Activated T-cell treated with anti-CD3 and anti-CD28 coated beads, Interleukin-2, amount 50 U/mL, for 72 hours (primary cell): Measurements from ENCODE around the gene RNF135. TPM values are rescaled to one million over a fixed set of nuclear protein-coding genes. Genes with fewer than 3 reads are reported as not detected.
"Not testable (repeated sequence)": the region's sequence is repeated elsewhere in the genome, so short reads cannot be mapped to it uniquely, and the experiment has no call there.

ENCODE experiments used
- ATAC-seq, 2 donors: fragments of 150-1000 bp; cut with Tn5 transposase; replicated peaks in 1 of 2; 2 replicates each; pipeline ENCODE4 v1.10.0; 2021; ENCODE audit warnings: moderate library complexity in 2 of 2, mild to moderate bottlenecking in 1 of 2
- DNase-seq, 2 donors: peaks; one replicate each; pipeline ENCODE4 v3.0.0; 2021 to 2022; ENCODE audit warnings: mixed read lengths in 1 of 2
- H3K27ac Mint-ChIP-seq: one replicate; pipeline ENCODE4 v1.8.0; 2022; ENCODE audit warnings: mild to moderate bottlenecking, moderate library complexity, mixed read lengths
- H3K27me3 Mint-ChIP-seq: one replicate; pipeline ENCODE4 v1.8.0; 2022; ENCODE audit warnings: low read depth, mixed read lengths
- H3K36me3 Mint-ChIP-seq, 2 donors: one replicate each; pipeline ENCODE4 v1.8.0; 2022; ENCODE audit warnings: mixed read lengths in 2 of 2, mild to moderate bottlenecking in 1 of 2; ENCODE audit not compliant: insufficient read depth in 2 of 2
- H3K4me1 Mint-ChIP-seq: one replicate; pipeline ENCODE4 v1.8.0; 2022; ENCODE audit warnings: low read depth, mixed read lengths
- H3K4me3 Mint-ChIP-seq, 2 donors: one replicate each; pipeline ENCODE4 v1.8.0; 2022; ENCODE audit warnings: mild to moderate bottlenecking in 2 of 2, mixed read lengths in 2 of 2, moderate library complexity in 2 of 2
- H3K9me3 Mint-ChIP-seq, 2 donors: one replicate each; pipeline ENCODE4 v1.8.0; 2022; ENCODE audit warnings: mixed read lengths in 2 of 2
- total RNA-seq, 2 donors: library from RNA; stranded (reverse); gene quantifications; one replicate each; pipeline ENCODE4 v1.2.3, GENCODE V29; 2022

The RNF135 gene
- total RNA-seq, 2 donors from 2014 or later, result 11.7 to 12.3 TPM

DNA sequence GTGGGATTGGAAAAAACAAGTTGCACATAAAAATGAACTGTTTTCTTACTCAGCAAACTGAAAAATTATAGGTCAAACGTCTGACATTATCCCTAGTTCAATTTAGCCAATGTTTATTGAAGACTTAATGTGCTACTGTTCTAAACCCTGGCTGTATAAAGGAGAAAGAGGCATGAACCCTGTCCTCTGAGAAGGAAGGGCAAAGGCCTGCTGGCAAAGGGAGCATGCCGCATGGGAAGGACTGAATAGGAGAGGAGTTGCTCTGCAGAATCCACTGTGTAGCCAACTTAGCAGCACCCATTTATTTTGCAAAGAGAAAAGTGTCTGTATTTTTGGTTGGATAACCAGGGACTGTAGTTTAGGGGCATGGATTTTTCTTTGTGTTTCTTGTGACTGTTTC lies 52.3 kb downstream of the RNF135 start:
- not testable (repeated sequence) for H3K4me3 Mint-ChIP-seq, H3K4me1 Mint-ChIP-seq, H3K27me3 Mint-ChIP-seq, H3K27ac Mint-ChIP-seq, DNase-seq, H3K9me3 Mint-ChIP-seq, ATAC-seq, H3K36me3 Mint-ChIP-seq

DNA sequence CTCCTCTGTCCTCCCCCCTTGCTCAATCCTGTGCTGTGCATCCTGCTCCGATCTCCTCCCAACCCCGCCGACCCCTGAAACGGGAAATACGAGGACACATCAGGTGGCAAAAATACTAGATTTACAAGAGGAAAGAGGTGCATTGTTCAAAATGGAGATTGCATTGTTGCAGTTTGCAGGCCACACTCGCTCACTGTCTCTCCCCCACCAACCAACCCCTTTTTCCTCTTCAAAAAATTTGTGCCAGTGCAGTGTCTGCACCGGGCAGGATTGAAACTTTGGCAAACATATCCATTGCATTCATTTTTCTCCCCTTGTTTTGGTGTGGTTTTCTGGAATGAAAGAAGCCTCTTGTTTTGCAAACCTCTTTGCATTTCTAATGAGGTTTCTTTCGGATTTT lies 61.0 kb downstream of the RNF135 start:
- ATAC-seq (no peak), DNase-seq (no peak)
- no peaks in the 10 kb centered on the region for H3K36me3 Mint-ChIP-seq
- no peaks in the 10 kb centered on the region for H3K27me3 Mint-ChIP-seq
- no peaks in the 10 kb centered on the region for H3K9me3 Mint-ChIP-seq
- H3K4me1 Mint-ChIP-seq, result no peaks in the 10 kb centered on the region
- no peak overlapping the region for H3K27ac Mint-ChIP-seq
- no peak overlapping the region for H3K4me3 Mint-ChIP-seq

DNA sequence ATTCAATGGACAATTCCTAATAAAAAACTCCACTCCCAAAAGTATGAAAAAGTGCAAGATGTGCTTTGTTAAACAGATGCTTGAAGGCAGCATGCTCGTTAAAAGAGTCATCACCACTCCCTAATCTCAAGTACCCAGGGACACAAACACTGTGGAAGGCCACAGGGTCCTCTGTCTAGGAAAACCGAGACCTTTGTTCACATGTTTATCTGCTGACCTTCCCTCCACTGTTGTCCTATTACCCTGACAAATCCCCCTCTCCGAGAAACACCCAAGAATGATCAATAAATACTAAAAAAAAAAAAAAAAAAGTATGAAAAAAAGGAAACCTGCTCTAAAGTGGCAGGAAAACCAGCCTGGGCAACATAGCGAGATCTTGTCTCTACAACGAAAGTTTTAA lies 64.8 kb downstream of the RNF135 start:
- not testable (repeated sequence) for H3K4me1 Mint-ChIP-seq, H3K9me3 Mint-ChIP-seq, H3K4me3 Mint-ChIP-seq, H3K27ac Mint-ChIP-seq, DNase-seq, H3K27me3 Mint-ChIP-seq, ATAC-seq, H3K36me3 Mint-ChIP-seq

- not testable (repeated sequence) for H3K4me3 Mint-ChIP-seq, H3K4me1 Mint-ChIP-seq, ATAC-seq
Observed at GRCh38 chr17:31040837-31041236, 70.0 kb downstream of the RNF135 start.

DNA sequence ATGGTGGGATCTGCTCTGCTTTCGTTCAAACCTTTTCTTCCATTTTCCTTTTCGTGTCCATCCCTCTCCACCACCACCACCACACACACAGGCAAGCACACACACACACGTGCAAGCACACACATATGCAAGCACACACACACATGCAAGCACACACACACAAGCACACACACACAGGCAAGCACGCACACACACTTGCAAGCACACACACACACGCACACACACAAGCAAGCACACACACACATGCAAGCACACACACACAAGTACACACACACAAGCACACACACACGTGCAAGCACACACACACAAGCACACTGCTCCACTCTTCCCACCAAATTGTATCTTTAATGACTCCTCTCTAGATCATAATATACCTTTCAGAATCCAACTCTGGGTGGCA lies 71.5 kb downstream of the RNF135 start:
- not testable (repeated sequence) for H3K4me3 Mint-ChIP-seq, H3K4me1 Mint-ChIP-seq, H3K27me3 Mint-ChIP-seq, H3K36me3 Mint-ChIP-seq, H3K9me3 Mint-ChIP-seq, DNase-seq, ATAC-seq, H3K27ac Mint-ChIP-seq

More at GRCh38 chr17:31040837-31041236, 70.0 kb downstream of the RNF135 start:
- not testable (repeated sequence) for H3K9me3 Mint-ChIP-seq, H3K27ac Mint-ChIP-seq, DNase-seq, H3K36me3 Mint-ChIP-seq, H3K27me3 Mint-ChIP-seq

DNA sequence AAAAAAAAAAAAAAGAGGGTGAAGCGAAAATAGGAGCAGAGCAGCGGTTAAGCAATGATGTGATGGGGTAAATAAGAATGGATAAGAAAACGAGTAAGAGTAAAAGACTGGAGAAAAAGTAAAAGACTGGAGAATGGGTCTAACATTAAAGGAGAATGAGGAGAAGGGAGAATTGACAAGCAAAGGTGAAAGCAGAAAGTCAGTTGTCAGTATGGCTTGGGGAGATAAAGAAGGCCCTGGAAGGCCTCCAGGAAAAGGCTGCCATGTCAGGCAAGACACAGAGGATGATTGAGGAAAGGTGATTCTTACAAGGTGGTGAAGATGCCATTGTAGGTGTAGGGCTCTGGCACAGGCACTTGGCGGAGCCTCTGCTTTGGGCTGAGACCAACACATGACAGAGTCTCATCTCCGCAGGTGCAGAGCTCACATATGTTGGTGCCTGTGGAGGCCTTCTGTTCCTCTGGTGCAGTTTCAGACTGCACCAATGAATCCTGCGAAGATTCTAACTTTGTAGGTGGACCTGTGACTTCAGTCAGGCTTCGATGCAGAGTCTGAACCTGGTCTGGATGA lies 76.1 kb downstream of the RNF135 start:
- H3K9me3 Mint-ChIP-seq, H3K4me1 Mint-ChIP-seq, H3K4me3 Mint-ChIP-seq, H3K27ac Mint-ChIP-seq, DNase-seq, H3K36me3 Mint-ChIP-seq, ATAC-seq, H3K27me3 Mint-ChIP-seq: not testable (repeated sequence)

DNA sequence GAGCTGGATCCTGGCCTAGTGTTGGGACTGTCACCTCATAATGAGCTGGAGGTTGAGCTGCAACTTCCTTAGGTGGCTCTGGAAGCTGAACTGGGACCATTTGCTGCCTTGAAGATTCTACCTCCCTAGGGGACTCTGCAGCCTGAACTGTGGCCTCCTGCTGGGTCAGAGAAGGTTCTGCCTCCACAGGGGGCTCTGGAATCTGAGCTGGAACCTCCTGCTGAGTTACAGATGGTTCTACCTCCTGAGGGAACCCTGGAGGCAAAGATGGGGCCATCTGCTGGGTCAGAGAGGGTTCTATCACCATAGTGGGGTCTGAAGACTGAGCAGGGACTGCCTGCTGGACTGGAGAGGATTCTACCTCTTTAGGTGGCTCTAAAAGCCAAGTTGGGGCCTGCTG lies 77.3 kb downstream of the RNF135 start:
- peaks cover 0 to 2% of the 10 kb centered on the region in 2 donors for H3K9me3 Mint-ChIP-seq
- H3K4me1 Mint-ChIP-seq, result peaks cover 14% of the 10 kb centered on the region
- no peaks in the 10 kb centered on the region for H3K27me3 Mint-ChIP-seq
- H3K27ac Mint-ChIP-seq, result no peak overlapping the region
- ATAC-seq, result no peak
- no peak for DNase-seq
- H3K36me3 Mint-ChIP-seq, result peaks cover 0 to 2% of the 10 kb centered on the region in 2 donors
- H3K4me3 Mint-ChIP-seq, result no peak overlapping the region

DNA sequence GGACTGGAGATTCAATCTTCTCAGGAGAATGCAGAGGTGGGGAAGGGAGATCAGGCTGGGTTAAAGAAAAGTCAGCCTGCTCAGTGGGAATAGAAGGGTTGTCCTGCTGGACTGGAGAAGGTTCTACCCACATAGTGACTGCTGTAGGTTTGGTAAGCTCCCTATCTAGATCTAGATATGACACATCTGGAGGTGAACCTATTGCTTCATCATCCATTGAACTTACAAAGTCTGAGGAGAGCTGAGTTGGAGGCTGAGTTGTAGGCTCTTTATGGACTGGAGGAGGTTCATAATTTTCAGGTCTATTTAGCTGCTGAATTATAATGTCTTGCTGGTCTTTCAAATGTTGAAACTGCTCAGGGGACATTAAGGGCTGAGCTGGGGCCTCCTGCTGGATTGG lies 77.9 kb downstream of the RNF135 start:
- peaks cover 14% of the 10 kb centered on the region for H3K4me1 Mint-ChIP-seq
- no peak overlapping the region for H3K4me3 Mint-ChIP-seq
- H3K27me3 Mint-ChIP-seq, result no peaks in the 10 kb centered on the region
- no peak overlapping the region for H3K27ac Mint-ChIP-seq
- DNase-seq (no peak), ATAC-seq (peak in 1 of 2 donors; percentile 48)
- H3K9me3 Mint-ChIP-seq, result peaks cover 0 to 2% of the 10 kb centered on the region in 2 donors
- H3K36me3 Mint-ChIP-seq, result peaks cover 0 to 2% of the 10 kb centered on the region in 2 donors

Other genes with a start within 250 kb of the RNF135 start
- gene CRLF3, start 146.3 kb upstream of the RNF135 start, total RNA-seq, result 10 to 100 TPM; 51.7 to 60.7 TPM
- gene ATAD5, start 139.1 kb upstream of the RNF135 start, total RNA-seq, result 10 to 100 TPM; 34.4 to 35.7 TPM
- gene TEFM, start 64.8 kb upstream of the RNF135 start, total RNA-seq, result 10 to 100 TPM in 1 of 2 donors, 1 to 10 TPM in 1; 9.0 to 10.4 TPM
- 1 to 10 TPM; 1.5 to 1.8 TPM for gene ADAP2, start 49.1 kb upstream of the RNF135 start, total RNA-seq
- 10 to 100 TPM; 26.4 to 26.9 TPM for gene NF1, start 123.9 kb downstream of the RNF135 start, total RNA-seq